ENCODE measurements around the gene IL17RA. TPM values are rescaled to one million over a fixed set of nuclear protein-coding genes. Genes with fewer than 3 reads are reported as not detected.

Gene IL17RA
- total RNA-seq, 1 donor from 2014 or later, result 21.5 TPM

- H3K4me2 ChIP-seq (ENCODE audit: low read length), result no peak overlapping the region
- FAIRE-seq, result no peak
- H2AFZ ChIP-seq (ENCODE audit: low read depth, low read length), result no peak overlapping the region
- DNase-seq (ENCODE audit: low read depth), result no peak
- H3K27ac ChIP-seq (ENCODE audit: low read depth, low read length), result no peak overlapping the region
- Mint-ChIP-seq H3K36me3 (ENCODE audit: low read depth, unreplicated experiment) (peaks cover 21% of the 10 kb centered on the region), H3K27ac (ENCODE audit: unreplicated experiment) (no peak overlapping the region), H3K9me3 (ENCODE audit: unreplicated experiment) (no peaks in the 10 kb centered on the region), H3K4me3 (ENCODE audit: unreplicated experiment) (no peak overlapping the region), H3K27me3 (ENCODE audit: low read depth, unreplicated experiment) (no peaks in the 10 kb centered on the region), H3K4me1 (ENCODE audit: low read depth, unreplicated experiment) (no peaks in the 10 kb centered on the region)
- no peaks in the 10 kb centered on the region for H3K27me3 ChIP-seq (ENCODE audit: insufficient read depth, low read length)
- H3K36me3 ChIP-seq (ENCODE audit: insufficient read depth, low read length), result peaks cover 3% of the 10 kb centered on the region
- no peaks in the 10 kb centered on the region for H3K4me1 ChIP-seq (ENCODE audit: insufficient read depth, low read length)
- no peak overlapping the region for H3K9ac ChIP-seq (ENCODE audit: low read length)
- H3K9me3 ChIP-seq (ENCODE audit: insufficient read depth, low read depth, low read length), result no peaks in the 10 kb centered on the region
- no peak overlapping the region for H3K4me3 ChIP-seq (ENCODE audit: insufficient read depth, low read depth, low read length)
- H3K79me2 ChIP-seq (ENCODE audit: insufficient read depth, low read length), result no peaks in the 10 kb centered on the region
- H4K20me1 ChIP-seq (ENCODE audit: insufficient read depth, low read length), result peaks cover 12% of the 10 kb centered on the region
- no peak for TF ChIP-seq EZH2 (IDR thresholded peaks at IDR 0.05; ENCODE audit: insufficient read depth, low read length)
- TF ChIP-seq, protein P1, sequence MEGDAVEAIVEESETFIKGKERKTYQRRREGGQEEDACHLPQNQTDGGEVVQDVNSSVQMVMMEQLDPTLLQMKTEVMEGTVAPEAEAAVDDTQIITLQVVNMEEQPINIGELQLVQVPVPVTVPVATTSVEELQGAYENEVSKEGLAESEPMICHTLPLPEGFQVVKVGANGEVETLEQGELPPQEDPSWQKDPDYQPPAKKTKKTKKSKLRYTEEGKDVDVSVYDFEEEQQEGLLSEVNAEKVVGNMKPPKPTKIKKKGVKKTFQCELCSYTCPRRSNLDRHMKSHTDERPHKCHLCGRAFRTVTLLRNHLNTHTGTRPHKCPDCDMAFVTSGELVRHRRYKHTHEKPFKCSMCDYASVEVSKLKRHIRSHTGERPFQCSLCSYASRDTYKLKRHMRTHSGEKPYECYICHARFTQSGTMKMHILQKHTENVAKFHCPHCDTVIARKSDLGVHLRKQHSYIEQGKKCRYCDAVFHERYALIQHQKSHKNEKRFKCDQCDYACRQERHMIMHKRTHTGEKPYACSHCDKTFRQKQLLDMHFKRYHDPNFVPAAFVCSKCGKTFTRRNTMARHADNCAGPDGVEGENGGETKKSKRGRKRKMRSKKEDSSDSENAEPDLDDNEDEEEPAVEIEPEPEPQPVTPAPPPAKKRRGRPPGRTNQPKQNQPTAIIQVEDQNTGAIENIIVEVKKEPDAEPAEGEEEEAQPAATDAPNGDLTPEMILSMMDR (IDR thresholded peaks at IDR 0.05; ENCODE audit: insufficient read depth, low read depth, low read length), result no peak
Measured at GRCh38 chr22:17109976-17110375, 25.2 kb downstream of the IL17RA start.

DNA sequence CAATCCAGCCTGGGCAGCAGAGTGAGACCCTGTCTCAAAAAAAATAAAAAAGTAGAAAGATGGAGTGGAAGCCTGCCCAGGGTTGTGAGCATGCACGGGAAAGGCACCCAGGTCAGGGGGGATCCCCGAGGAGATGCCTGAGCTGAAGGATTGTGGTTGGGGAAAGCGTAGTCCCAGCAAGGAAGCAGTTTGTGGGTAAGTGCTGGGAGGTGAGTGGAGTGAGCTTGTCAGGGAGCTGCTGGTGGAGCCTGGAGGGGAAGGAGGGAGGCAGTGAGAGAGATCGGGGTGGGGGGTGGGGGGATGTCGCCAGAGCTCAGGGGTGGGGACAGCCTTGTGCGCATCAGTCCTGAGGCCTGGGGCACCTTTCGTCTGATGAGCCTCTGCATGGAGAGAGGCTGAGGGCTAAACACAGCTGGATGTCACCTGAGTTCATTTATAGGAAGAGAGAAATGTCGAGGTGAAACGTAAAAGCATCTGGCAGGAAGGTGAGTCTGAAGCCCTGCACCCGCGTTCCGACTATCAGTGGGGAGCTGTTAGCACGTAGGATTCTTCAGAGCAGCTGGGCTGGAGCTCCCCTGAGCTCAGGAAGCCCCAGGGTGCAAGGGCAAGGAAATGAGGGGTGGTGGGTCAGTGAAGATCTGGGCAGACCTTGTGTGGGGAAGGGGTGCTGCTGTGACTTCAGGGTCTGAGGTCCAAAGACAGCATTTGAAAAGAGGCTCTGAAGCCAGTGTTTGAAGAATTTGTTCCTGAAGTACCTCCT lies 26.2 kb downstream of the IL17RA start:
- H3K4me1 Mint-ChIP-seq (ENCODE audit: low read depth, unreplicated experiment), result no peaks in the 10 kb centered on the region
- Histone ChIP-seq H3K27me3 (ENCODE audit: insufficient read depth, low read length) (no peaks in the 10 kb centered on the region), H2AFZ (ENCODE audit: low read depth, low read length) (no peak overlapping the region), H3K4me1 (ENCODE audit: insufficient read depth, low read length) (no peaks in the 10 kb centered on the region), H3K27ac (ENCODE audit: low read depth, low read length) (no peak overlapping the region), H3K4me2 (ENCODE audit: low read length) (no peak overlapping the region), H4K20me1 (ENCODE audit: insufficient read depth, low read length) (peaks cover 12% of the 10 kb centered on the region), H3K4me3 (ENCODE audit: insufficient read depth, low read depth, low read length) (no peak overlapping the region), H3K36me3 (ENCODE audit: insufficient read depth, low read length) (peaks cover 3% of the 10 kb centered on the region), H3K79me2 (ENCODE audit: insufficient read depth, low read length) (no peaks in the 10 kb centered on the region), H3K9ac (ENCODE audit: low read length) (no peak overlapping the region), H3K9me3 (ENCODE audit: insufficient read depth, low read depth, low read length) (no peaks in the 10 kb centered on the region)
- no peak overlapping the region for H3K4me3 Mint-ChIP-seq (ENCODE audit: unreplicated experiment)
- DNase-seq (ENCODE audit: low read depth) (no peak), FAIRE-seq (no peak)
- no peak for TF ChIP-seq EZH2 (IDR thresholded peaks at IDR 0.05; ENCODE audit: insufficient read depth, low read length)
- TF ChIP-seq, protein P1 (IDR thresholded peaks at IDR 0.05; ENCODE audit: insufficient read depth, low read depth, low read length), result no peak
- H3K27me3 Mint-ChIP-seq (ENCODE audit: low read depth, unreplicated experiment), result no peaks in the 10 kb centered on the region
- H3K27ac Mint-ChIP-seq (ENCODE audit: unreplicated experiment), result no peak overlapping the region
- H3K36me3 Mint-ChIP-seq (ENCODE audit: low read depth, unreplicated experiment), result peaks cover 18% of the 10 kb centered on the region
- H3K9me3 Mint-ChIP-seq (ENCODE audit: unreplicated experiment), result no peaks in the 10 kb centered on the region

DNA sequence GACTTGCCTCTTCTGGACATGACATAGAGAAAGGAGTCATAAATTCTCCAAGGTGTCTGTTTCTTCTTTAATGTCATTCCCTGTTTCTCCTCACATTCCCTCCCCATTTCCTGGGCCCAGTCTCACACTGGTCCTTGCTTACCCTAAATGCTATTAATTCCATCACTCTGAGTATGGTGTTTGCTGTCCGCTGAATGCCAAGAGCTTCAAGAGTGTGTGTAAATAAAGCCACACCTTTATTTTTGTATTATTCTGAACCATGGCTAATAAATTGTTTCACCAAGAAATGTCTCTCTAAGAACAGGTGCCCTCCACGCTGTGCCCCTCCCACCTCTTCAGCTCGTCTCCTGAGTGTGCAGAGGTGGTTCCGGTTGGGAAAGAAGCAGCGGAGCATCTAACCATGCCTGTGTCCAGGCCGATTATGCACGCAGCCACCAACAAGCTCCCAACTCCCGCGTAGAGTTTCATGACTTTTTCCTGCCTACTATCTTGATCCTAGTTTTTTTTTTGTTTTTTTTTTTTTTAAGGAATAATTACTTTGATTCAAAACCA lies 27.8 kb downstream of the IL17RA start:
- no peak for DNase-seq (ENCODE audit: low read depth)
- Mint-ChIP-seq H3K4me3 (ENCODE audit: unreplicated experiment) (no peak overlapping the region), H3K27ac (ENCODE audit: unreplicated experiment) (no peak overlapping the region)

More for the DNA sequence above, 27.8 kb downstream of the IL17RA start:
- no peaks in the 10 kb centered on the region for H3K4me1 ChIP-seq (ENCODE audit: insufficient read depth, low read length)
- Mint-ChIP-seq H3K4me1 (ENCODE audit: low read depth, unreplicated experiment) (no peaks in the 10 kb centered on the region), H3K9me3 (ENCODE audit: unreplicated experiment) (no peaks in the 10 kb centered on the region), H3K27me3 (ENCODE audit: low read depth, unreplicated experiment) (peaks cover 1% of the 10 kb centered on the region), H3K36me3 (ENCODE audit: low read depth, unreplicated experiment) (peaks cover 11% of the 10 kb centered on the region)
- no peak for FAIRE-seq
- no peak overlapping the region for H3K4me2 ChIP-seq (ENCODE audit: low read length)
- no peak overlapping the region for H3K4me3 ChIP-seq (ENCODE audit: insufficient read depth, low read depth, low read length)
- H3K79me2 ChIP-seq (ENCODE audit: insufficient read depth, low read length), result no peaks in the 10 kb centered on the region
- TF ChIP-seq EZH2 (IDR thresholded peaks at IDR 0.05; ENCODE audit: insufficient read depth, low read length), result no peak
- TF ChIP-seq, protein P1 (IDR thresholded peaks at IDR 0.05; ENCODE audit: insufficient read depth, low read depth, low read length), result no peak
- H3K9ac ChIP-seq (ENCODE audit: low read length), result no peak overlapping the region
- no peaks in the 10 kb centered on the region for H3K27me3 ChIP-seq (ENCODE audit: insufficient read depth, low read length)
- peaks cover 9% of the 10 kb centered on the region for H4K20me1 ChIP-seq (ENCODE audit: insufficient read depth, low read length)
- H3K9me3 ChIP-seq (ENCODE audit: insufficient read depth, low read depth, low read length), result no peaks in the 10 kb centered on the region
- no peak overlapping the region for H3K27ac ChIP-seq (ENCODE audit: low read depth, low read length)
- H3K36me3 ChIP-seq (ENCODE audit: insufficient read depth, low read length), result no peaks in the 10 kb centered on the region
- H2AFZ ChIP-seq (ENCODE audit: low read depth, low read length), result no peak overlapping the region

Measured in astrocyte (in vitro differentiated cells and primary cell).